NCI-H2227 treated with DMSO at 0.1 percent for 48 hours (cell line): ENCODE results near the gene RIPOR2.
A peak's percentile ranks its signal among the peaks of the same experiment; 100 is the strongest.
"Not testable (repeated sequence)": the region's sequence is repeated elsewhere in the genome, so short reads cannot be mapped to it uniquely, and the experiment has no call there.

Source experiments
- DNase-seq: peaks from one replicate; lab custom pipeline; 2025; lab: John Stamatoyannopoulos, UW

Gene RIPOR2

DNA sequence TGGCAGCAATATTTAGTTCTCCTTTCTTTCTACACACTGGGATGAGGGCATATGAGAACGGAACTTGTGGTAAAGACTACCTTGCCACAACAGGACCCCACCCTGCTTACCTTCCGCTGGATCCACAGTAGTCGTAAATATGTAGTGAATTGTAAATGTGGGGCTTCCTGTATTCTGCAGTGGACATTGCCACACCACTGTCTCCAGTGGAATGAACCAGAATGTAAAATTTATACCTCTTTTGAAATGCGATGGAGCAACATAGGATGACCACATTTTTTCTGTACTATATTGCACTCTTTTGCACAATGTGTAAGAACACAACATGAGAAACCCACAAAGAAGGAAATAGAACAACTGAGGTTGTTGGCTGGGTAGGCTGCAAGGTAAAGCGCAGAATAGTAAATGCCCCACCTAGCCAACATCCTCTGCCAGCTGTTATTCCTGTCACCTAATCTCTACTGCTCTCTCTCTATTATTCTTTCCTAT, 16.1 kb upstream of the RIPOR2 start:
- no peak for DNase-seq

DNA sequence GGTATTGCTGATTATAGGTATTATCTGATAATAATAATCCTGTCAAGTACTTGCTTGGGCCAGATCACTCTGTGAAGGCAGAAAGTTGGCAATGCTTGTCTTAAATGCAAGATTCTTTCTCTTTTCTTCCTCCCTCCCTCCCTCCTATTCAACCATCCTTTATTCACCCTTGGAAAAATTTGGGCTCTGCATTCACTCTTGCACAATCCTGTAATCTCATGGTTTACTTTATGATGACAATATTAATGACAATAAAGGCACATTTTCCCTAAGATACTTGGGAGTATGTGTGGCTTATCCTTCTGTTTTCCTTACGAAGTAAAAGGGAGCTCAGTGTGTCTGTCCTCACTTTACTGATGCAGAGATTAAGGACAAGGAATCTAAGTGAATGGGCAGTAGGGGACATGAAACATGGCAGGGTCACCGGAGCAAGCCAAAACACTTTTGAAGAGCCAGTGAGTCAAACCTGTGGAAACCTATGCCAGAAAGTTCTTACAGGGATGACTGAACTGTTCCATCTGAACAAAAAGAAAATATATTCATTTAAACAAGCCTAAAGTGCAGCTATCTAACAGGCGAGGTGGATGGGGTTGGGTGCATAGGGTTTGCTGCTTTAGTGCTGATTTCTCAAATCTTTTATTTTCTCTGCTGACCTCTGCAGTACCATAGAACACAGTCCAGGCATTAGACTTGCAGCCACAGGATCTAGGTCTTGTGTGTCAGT, 14.6 kb upstream of the RIPOR2 start:
- DNase-seq, result no peak

DNA sequence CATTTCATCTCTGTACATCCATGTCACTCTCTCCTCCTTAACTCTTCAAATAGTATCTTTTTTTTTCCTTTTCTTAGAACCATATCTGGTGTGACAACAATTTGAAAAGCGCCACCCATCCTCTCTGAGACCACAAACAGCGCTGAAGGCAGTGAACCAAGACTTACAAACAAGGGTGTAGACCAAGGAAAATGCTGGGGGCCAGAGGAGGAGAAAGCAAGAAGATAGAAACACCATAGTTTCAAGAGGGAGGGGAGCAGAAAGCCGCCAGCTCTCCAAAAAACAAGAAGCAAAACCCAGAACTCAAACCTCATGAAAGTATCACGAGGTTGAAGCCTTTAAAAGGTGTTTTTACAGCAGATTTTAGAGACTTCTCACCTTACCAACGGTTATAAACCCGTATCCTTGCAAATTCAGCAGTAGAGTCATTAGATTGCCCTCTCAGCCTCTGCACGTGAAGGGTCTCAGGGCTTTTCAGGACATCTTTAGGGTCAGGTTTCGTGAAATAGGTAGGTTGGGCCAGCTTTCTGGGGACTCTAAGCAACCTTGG, 13.3 kb upstream of the RIPOR2 start:
- no peak for DNase-seq

DNA sequence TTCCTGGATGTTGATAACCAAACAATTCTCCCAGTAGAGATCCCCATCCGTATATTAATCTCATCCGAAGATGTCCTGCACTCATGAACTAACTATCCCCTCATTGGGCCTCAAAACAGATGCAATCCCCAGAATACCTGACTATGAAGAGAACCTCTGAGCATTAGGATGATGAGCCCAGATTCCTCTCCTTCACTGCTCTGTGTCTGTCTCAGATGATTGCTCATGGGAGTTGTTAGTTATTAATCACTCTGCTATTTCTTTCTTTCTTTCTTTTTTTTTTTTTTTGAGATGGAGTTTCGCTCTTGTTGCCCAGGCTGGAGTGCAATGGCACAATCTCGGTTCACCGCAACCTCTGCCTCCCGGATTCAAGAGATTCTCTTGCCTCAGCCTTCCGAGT, 12.5 kb upstream of the RIPOR2 start:
- not testable (repeated sequence) for DNase-seq

DNA sequence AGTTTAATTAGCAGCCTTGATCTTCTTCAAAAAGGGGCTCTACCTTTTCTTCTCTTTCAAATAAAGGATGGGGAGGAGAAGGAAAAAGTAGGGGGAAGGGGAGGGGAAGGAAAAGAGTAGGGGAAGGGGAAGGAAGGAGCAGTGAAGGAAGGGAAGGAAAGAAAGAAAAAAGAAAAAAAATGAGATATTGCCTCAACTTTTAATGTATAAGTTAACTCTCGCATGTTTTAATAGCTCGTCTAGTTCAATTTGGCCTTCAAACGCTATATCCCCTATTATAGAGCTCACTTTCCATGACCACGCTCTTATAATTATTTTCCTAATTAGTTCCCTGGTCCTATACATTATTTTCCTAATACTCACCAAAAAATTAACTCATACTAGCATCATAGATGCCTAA, 11.9 kb upstream of the RIPOR2 start:
- no peak for DNase-seq

DNA sequence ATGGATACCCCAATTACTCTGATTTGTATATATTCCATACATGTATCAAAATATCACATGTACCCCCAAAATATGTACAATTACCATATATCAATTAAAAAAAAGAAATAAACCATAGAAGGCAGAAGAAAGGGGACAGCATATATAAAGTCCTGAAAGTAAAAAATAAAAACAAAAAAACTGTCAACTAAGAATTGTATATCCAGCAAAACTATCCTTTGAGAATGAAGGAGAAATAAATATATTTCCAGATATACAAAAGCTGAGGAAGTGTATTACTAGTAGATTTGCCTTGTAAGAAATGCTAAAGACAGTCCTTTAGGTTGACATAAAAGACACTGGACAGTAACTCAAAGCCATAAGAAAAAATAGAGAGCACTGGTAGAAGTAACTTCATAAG, 9.3 kb upstream of the RIPOR2 start:
- DNase-seq, result no peak

DNA sequence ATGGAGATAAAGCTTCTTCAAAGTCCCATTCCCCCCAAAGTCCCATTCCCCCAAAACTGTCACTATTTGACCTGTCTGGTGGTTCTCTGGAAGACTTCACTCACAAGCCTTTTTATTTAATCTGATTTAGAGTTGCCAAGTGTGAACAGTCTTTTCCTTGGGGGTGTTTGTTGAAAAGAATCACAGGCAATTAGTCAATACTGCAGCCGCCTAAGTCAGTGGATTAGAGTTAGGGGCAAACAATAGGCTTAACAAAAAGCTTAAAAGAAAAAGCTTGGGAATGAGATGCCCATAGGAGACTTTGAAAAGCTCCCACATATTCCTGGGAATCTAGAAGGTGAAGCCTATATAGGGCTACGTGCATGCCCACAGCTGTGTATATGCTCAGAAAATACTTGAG, 8.0 kb upstream of the RIPOR2 start:
- no peak for DNase-seq

DNA sequence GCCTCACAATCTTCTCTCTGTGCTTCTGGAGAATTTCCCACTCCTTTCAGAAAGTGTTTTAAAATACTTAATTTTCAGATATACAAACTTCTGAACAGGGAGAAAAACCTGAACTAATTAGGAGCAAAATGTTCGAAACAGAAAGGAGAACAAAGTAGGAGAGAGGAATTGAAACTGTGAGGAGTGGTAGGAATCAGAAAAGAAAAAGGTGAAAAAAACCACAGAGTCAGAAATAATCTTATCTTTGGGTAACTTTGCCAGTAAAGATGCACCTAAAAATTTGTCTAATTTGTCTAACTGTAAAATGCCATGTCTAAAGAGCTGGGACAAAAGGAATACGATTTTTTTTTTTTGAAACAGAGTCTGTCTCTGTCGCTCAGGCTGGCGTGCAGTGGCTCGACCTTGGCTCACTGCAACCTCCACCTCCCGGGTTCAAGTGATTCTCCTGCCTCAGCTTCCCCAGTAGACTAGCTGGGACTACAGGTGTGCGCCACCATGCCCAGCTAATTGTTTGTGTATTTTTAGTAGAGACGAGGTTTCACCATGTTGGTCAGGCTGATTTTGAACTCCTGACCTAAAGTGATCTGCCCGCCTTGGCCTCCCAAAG, 4.7 kb upstream of the RIPOR2 start:
- no peak for DNase-seq

DNA sequence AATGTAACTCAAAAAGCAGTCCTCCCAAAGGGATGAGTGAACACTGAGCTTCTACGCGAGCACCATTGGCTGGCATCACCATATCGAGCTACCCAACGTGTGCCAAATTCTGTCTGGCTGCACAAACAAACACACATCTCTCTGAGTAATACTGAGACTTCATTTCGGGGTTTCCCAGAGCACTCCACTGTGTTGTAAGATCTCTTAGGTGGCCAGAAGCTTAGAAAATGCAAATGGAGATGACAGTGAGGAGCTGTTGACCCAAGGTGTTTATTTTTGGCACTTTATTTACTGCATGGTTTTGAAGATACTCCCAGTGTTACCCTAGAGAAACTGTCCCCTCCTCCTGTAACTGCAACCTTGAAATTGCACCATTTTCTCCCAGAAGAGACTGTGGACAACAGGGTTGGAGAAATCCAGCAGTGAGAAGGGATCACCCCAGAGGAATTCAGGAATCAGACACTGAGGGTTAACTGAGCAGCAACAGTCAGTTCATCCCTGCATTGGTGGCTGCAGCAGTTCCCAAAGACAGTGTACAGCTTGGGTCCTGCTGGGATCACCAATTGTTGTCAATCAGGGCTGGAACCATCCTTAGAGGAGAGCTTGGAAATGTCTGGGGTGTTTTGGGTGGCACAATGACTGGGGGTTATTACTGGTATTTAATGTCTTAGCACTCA, 1.0 kb upstream of the RIPOR2 start:
- DNase-seq, result no peak

DNA sequence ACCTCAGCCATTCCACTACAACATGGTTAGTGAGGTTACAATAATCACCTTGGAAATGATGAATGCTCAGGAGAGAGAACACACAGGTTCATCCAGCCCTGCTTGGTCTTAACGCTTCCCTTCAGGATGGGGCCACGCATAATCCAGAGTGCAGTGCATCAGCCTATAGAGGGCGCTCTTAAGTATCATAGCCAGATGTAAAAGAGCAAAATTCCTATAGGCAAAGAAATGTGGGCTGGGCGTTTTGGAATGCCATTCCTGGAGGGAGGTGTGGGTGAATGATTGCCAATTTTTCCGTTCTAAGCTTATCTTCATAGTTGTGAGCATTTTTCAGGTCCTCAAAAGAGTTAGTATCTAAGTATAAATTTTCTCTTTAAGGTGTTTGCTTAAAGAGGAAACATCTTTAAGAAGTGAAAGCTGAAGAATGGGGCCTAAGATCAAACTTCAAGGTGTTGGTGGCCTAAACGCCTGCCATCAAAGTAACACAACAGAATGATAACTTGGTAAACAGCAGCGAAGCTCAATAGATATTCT, 1.8 kb downstream of the RIPOR2 start:
- no peak for DNase-seq

DNA sequence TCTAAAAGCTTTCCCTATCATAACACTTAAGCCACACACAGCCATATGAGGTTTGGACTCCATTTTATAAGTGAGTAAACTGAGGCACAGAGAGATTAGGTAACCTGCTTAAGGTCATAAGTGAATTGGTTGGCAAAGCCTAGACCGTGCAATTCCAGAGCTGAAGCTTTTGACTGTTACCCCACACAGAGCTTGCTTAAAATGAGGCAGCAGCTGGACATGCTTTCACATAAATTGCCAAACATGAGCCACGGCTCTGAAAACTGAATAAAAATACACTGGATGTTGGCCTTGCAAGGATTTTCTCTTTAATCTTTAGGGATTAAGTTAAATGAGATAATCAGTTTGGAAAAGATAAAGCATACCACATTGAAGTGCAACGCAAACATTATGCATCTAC, 2.5 kb downstream of the RIPOR2 start:
- DNase-seq, result no peak

DNA sequence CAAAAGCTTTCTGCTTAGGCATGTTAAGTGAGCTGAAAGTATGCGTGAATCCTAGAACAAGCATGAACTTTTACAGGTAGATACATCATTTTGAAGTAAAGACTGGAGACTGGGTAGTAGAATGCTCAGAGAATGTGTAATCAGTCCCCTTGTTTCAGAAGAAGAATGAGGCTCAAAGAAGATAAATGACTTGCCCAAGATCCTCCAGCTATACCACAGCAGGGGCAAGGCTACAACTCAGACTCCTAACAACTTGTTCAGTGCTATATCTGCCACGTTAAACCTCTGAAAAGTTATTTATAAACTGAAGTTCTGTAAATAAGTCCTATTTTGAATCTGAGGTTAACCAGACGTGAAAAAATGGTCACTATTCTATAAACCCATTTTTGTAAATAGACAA, 2.9 kb downstream of the RIPOR2 start:
- DNase-seq, result no peak

DNA sequence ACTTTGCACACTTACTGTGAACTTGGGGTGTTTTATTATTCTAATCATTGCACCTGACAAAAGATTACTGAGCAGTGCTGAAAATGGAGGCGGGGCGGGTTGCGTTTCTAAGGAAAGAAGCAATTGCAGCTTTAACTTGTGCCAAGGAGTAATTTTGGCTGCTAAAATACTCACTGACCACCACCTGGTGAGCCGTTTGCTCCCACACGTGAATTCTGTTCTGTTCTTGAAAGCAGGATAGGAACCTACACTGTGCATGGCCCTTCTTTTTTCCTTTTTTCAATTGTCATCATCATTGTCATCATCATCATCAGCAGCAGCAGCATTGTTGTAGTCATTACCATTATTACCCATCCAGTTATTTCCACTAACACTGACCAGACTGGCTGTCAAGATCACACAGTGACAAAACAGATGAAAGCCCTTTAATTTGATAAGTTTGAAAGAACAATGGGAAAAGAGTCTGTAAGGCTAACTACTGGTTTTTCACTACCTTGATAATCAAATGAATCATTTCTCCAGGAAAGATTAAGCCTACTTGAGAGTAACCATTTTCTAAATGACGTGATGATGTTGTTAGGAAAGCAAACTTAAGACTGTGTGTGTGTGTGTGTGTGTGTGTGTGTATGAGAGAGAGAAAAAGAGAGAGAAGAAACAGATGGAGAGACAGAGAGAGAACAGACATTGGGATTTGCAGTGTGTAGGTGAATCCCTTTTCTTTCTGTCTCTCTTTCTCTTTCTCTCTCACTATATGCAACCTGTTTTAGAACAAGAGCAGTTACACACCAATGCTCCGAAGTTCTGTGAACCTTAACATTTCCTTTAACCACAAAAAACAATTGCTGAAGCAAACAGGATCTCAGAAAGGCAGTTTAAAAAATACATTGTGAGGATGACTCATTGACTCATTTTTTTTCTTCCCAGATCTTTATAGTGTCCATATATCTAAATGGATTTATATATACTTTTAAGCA, 3.8 kb downstream of the RIPOR2 start:
- DNase-seq, result peak; percentile 73

DNA sequence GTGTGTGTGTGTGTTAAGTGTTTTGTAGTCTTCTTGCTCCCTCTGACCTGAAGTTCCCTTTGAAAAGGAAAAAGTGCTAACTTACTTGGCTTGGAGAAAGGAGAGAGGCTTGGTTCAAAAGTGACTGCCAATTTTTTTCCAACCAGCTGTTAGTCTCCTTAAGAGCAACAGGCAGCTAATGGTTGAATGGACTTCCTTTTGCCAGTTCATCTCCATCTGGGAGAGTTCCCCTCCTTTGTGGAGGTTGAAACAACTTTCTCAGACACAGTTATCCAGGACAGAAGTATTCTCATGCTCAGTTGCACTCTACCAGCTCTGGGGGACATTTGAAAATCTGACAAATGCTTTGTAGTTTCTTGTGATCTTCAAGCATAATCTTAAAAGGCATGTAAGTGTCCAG, 4.5 kb downstream of the RIPOR2 start:
- DNase-seq, result peak; percentile 50

DNA sequence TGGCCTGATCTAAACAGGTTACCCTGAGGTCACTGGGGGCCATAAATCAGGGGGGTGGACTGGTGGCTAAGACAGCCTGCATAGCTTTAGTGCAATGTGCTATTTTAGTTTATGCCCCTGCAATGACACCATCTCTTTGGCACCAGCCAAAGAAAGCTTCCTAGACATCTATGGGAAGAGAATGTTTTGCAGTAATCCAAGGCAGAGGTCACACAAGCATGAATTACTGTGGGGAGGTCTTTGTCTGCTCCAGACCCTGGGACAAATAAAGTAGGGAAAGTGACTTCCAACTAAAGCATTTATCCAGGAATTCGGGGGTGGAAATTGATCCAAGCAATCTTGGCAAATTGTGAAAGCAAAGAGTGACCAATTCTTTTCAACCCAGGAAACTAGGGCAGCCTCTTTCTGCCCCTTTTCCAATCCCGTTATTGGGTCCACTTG, 5.3 kb downstream of the RIPOR2 start:
- no peak for DNase-seq

DNA sequence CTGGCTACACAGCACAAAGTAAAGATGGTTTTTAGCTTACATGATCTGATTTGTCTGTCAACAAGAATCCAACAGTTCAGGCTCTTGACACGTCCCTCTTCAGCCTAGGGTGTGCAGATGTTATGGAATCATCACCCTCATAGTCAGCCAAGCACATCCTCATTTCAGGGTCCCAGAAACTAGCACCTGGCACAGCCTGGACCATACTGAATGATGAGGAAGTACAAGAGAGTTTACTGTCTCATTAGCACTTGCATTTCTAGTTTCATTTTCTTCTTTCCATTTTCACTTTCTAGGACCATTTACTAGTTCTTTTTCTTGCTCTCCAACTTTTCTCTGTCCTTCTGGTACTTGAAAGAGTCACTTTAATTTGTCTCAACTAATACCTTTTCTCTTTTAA, 6.5 kb downstream of the RIPOR2 start:
- DNase-seq, result no peak

DNA sequence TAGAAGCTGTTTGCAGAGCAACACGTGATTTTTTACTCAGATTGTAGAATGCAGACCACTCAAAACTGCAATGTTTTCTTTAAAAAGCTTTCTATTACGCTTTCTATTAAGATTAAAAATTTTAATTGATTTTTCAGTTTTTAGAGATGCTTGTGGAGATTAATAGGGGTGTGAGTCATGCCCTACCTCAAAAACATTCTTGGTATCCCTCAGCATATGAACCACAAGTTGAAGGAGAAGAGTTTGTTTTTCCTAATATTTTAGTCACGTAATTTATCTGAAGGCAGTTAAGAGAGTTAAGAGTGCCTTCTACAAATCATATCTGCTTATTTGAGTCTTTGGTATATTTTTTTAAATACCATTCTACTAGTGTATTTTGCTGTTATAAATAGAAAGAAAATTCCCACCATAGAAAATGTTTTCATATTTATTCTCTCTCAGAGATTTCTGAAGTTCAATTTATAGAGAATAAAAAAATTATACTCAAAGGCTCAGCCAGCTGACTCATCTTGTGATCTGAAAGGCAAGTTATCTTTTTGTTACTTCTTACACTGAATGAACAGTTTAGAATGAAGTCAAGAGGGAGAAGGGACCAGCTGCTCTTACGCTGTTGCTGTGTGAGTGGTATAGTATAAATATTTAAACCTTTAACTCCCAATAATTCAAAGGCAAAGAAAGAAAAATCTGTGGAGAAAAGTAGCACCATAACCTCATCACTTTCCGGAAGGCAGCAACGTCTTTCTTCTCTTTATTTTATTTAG, 7.6 kb downstream of the RIPOR2 start:
- DNase-seq, result no peak

DNA sequence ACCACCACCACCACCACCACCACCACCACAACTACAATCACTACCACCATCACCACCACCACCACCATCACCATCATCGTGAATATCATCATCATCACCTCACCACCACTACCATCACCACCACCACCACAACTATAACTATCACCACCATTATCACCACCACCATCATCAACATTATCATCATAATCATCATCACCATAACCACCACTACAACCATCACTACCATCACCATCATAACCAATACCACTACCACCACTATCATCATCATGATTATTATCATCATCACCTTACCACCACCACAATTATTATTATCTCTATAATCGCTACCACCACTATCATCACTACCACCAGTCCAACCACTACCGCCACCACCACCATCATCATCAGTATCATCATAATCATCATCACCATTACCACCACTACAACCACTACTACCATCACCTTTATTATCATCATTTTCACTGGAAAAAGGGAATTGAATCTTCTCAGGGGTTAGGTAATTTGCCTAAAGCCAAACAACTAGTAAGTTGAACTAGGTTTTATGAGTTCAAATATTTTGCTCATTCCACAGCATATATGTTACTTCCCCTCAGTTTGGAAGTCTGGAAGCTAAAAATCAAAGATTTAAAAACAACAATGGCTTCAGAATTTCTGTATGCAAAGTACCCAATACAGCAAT, 8.3 kb downstream of the RIPOR2 start:
- no peak for DNase-seq

DNA sequence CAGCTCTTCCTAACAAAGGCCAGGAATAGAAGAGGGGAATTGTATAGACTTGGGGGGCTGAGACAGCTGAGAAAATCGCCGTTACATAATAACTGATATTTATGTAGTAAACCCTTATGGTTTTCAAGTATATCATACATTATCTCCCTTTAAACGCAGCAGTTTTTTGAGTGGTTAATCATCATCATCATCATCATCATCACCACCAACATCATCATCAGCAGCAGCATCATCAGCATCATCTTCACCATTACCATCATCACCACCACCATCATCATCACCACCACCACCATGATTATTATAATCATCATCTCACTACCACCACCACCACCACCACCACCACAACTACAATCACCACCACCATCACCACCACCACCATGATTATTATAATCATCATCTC, 9.1 kb downstream of the RIPOR2 start:
- DNase-seq, result not testable (repeated sequence)

DNA sequence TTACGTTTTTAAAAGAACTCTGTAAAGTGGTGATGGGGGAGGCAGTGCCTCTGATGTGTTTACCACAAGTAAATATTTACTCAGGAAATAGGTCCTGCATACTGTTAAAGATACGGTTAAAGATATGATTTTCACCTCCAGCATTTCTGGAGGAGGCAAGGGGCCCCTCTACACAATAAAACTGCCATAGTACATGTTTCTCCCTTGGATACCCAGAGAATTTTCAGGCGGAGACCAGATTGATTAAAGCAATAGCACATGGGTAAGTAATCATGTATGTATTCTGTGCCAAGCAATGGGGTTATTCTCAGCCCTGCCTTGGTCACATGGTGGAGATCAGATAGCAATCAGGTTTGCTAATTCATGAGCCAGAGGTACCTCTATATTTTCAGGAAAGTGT, 9.6 kb downstream of the RIPOR2 start:
- no peak for DNase-seq
